ENCODE data around the gene PPDPF.
"Not testable (repeated sequence)": the region's sequence is repeated elsewhere in the genome, so short reads cannot be mapped to it uniquely, and the experiment has no call there.

PPDPF gene

GRCh38 chr20:63566395-63567135 is 46.0 kb downstream of the PPDPF start:
- no peak for DNase-seq

DNA sequence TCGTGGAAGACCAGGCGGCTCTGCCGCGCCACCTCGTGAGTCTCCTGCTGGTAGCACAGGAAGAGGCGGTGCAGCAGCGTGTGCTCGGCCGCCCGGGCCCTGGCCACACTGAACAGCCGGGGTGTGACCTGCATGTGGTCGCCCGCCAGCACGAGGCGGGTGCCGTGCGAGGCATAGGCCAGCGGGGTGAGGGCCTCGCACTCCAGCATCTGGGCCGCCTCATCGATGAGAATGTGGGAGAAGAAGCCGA is 46.5 kb downstream of the PPDPF start:
- DNase-seq: no peak

DNA sequence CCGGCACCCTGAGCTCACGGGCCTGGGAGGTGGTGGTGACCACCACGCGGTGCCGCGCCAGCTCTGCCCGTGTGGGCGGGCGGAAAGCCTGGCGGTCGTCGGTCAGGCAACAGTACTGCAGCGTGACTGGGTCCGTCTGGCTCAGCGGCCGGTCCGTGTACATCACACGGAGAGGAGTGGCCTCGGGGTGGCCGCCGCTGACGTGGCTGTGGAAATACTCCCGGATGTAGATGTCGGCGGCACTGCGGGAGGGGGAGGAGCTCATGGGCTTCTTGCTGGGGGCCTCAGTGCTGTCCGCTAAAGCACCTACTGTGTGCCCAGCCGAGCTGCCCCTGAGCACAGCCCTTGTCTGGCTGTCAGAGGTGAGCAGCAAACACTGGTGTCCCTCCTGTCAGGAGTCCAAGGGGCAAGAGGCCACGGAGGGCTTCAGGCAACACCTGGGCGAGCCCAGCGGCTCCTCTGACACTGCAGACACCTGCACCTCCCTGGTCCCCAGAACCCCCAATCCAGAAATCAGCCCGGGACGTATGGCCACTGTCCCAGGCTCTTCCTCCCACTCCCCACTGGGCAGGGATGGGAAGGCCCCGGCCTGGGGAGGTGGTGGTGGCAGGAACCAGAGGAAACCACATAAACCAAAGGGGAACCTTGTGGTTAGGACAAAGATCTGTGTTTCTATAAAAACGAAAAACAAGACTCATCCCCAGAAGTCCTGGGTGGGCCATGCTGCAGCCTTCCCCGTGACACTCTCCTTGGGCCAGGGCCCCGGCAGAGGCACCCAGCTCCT is 47.0 kb downstream of the PPDPF start:
- no peak for DNase-seq

DNA sequence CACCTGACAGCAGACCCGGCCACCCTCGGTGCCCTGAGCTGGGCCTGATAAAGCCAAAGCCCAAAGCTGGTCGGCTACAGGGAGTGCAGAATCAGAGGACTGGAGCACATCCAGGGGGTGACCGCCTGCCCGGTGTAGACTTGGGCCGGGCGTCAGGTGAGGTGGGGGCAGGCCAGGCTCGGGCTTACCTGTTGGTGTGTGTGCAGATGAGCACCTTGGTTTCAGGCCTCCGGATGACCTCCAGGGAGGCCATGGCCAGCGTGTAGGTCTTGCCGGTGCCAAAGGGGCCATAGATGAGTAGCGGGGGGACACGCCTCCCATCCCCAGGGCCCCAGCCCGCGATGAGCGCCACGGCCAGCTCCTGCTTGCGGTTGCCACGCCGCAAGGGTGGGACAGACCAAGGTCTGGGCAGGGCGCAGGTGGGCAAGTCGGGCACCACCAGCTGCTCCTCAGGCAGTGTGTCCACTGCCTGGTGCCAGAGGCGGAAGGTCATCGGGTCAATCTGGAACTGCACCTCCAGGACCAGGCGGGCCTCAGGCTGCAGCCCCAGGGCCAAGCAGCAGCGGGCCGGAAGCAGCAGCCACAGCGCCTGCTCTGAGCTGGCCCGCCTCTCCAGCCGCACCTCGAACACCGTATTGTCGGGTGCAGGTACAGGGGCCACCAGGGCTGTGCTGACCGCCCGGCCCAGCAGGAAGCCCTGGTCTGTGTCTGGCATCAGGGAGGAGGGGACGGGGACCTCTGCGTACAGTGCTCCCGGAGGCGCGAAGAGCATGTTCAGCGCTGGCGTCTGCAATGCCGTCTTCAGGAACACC is 47.8 kb downstream of the PPDPF start:
- no peak for DNase-seq

- peak; percentile 44 for DNase-seq
Observed at GRCh38 chr20:63568986-63569949, 48.7 kb downstream of the PPDPF start.

GRCh38 chr20:63570281-63571086 is 49.9 kb downstream of the PPDPF start:
- DNase-seq: no peak

- DNase-seq: not testable (repeated sequence)
Observed at GRCh38 chr20:63571087-63571478, 50.5 kb downstream of the PPDPF start.
